ENCODE measurements around the gene ARG1.

Gene ARG1

DNA sequence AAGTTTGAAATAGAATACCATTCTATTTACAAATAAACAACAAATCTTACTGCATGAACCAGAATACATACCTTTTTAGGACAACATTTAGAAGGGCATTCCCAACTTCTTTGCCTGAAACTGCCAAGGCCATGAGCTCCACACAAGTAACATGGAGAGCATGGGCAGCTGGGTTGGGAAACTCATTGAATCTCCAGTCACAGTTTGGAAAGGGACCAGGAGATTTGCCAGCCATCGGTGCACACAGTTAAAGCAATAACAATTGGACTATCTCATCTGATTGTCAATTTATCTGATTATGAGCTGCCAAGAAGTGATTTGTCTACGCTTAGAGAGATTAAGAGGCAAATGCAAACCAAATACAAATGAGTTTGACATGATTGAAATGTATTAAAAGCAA lies 19.9 kb downstream of the ARG1 start:
- POLR2A ChIA-PET, result no interaction called here
- DNase-seq (ENCODE audit: extremely low spot score), result no peak
- CTCF ChIA-PET, result interaction anchor here (1.2 to 1.9 kb wide), 2 partner anchors 9 to 18 kb away, joined by 3 to 7 read pairs; no protein-coding TSS in a partner anchor
- TF ChIP-seq, protein P1, sequence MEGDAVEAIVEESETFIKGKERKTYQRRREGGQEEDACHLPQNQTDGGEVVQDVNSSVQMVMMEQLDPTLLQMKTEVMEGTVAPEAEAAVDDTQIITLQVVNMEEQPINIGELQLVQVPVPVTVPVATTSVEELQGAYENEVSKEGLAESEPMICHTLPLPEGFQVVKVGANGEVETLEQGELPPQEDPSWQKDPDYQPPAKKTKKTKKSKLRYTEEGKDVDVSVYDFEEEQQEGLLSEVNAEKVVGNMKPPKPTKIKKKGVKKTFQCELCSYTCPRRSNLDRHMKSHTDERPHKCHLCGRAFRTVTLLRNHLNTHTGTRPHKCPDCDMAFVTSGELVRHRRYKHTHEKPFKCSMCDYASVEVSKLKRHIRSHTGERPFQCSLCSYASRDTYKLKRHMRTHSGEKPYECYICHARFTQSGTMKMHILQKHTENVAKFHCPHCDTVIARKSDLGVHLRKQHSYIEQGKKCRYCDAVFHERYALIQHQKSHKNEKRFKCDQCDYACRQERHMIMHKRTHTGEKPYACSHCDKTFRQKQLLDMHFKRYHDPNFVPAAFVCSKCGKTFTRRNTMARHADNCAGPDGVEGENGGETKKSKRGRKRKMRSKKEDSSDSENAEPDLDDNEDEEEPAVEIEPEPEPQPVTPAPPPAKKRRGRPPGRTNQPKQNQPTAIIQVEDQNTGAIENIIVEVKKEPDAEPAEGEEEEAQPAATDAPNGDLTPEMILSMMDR (IDR thresholded peaks at IDR 0.05; ENCODE audit: control extremely low read depth, extremely low read depth, low read depth, missing control alignments), result no peak

DNA sequence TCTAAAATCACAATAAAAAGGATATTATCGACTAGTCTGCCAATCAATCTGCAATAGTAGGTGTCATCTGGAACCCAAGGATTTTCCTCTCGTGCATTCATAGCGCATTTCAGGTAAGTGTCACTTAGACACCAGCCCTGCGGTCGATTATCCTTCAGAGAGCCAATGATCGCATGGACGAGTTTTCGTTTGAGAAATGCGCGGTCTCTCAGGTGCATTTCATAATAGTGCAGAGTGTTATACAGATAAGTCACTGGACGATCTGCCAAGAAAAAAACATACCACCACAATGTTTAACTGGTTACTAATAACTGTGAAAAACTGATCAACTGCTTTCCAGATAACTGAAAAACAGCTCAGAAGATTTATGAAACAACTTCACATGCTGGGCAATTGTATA lies 21.0 kb downstream of the ARG1 start:
- CTCF ChIA-PET, result no interaction called here
- TF ChIP-seq, protein P1 (IDR thresholded peaks at IDR 0.05; ENCODE audit: control extremely low read depth, extremely low read depth, low read depth, missing control alignments), result no peak
- no peak for DNase-seq (ENCODE audit: extremely low spot score)
- POLR2A ChIA-PET, result no interaction called here

DNA sequence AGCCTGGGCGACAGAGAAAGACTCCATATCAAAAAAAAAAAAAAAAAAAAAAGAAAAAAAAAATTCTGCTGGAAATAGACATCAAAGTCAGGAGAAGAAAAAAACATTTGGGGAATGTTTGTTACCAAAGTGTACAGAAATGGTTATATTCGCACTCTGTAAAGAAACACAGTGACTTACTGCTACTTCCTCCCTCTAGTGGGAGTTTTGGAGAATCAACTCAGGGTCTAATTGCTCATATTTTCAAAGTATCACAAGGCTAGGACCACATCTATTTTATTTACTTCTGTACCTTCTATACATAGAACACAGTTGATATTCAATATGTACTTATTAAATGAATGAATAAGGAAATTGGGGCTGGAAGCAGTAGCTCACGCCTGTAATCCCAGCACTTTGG lies 24.4 kb downstream of the ARG1 start:
- TF ChIP-seq, protein P1 (IDR thresholded peaks at IDR 0.05; ENCODE audit: control extremely low read depth, extremely low read depth, low read depth, missing control alignments), result peak; percentile 10
- POLR2A ChIA-PET, result no interaction called here
- CTCF ChIA-PET, result interaction anchor here (1.0 to 3.2 kb wide), 2 partner anchors 9 to 31 kb away, joined by 5 to 14 read pairs; partner anchors contain the start of gene MED23

DNA sequence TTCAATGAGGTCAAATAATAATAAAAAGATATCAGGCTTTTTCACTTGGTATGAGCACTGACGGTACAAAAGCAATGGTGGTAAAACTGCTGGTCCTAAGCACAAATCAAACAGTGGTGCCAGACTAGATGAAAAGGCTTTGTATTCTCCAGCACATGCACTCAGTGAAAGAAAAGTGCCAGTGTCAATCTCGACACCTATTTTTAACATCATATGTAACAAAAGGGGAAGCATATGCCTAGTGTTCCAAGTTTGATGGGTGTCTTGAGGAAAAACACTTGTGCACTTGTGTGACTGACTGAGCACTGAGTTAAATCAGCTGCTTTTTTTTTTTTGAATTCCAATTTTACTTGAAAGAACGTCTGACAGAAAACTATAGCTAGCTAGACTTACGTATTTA lies 27.7 kb downstream of the ARG1 start:
- TF ChIP-seq, protein P1 (IDR thresholded peaks at IDR 0.05; ENCODE audit: control extremely low read depth, extremely low read depth, low read depth, missing control alignments), result no peak
- POLR2A ChIA-PET, result no interaction called here
- CTCF ChIA-PET, result interaction anchor here (4.8 kb wide), 1 partner anchor 27 kb away, joined by 28 read pairs; the partner anchor contains the start of gene MED23
- DNase-seq (ENCODE audit: extremely low spot score), result no peak

More for the DNA sequence above, 24.4 kb downstream of the ARG1 start:
- DNase-seq (ENCODE audit: extremely low spot score), result no peak

DNA sequence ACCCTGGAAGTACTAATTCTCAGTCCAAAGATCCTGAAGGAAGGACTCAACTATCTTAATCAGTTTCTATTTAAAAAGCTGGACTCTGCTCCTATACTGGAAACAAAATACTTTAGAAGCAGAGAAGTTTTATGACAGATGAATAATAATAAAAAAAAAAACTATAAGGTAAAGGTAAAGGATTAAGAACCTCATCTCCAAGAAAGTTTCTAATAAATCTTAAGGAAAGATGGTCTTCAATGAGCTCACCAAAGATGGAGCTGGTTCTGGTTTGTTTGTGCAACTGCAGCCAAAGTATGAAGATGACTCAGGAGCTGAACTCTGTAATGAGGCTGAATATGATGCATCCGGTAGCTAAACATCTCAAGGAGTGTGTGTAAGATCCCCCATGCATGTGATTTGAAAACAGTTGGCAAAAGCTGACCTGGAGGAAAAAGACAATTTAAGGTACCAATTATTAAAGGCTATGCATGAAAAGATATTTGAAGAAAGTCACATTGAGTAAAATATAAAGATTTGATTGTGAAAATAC lies 29.8 kb downstream of the ARG1 start:
- no peak for DNase-seq (ENCODE audit: extremely low spot score)
- ChIA-PET POLR2A (no interaction called here), CTCF (interaction anchor here (1.4 to 4.8 kb wide), 3 partner anchors 9 to 25 kb away, joined by 5 to 28 read pairs (median 9); partner anchors contain the start of gene MED23)
- TF ChIP-seq, protein P1 (IDR thresholded peaks at IDR 0.05; ENCODE audit: control extremely low read depth, extremely low read depth, low read depth, missing control alignments), result no peak

DNA sequence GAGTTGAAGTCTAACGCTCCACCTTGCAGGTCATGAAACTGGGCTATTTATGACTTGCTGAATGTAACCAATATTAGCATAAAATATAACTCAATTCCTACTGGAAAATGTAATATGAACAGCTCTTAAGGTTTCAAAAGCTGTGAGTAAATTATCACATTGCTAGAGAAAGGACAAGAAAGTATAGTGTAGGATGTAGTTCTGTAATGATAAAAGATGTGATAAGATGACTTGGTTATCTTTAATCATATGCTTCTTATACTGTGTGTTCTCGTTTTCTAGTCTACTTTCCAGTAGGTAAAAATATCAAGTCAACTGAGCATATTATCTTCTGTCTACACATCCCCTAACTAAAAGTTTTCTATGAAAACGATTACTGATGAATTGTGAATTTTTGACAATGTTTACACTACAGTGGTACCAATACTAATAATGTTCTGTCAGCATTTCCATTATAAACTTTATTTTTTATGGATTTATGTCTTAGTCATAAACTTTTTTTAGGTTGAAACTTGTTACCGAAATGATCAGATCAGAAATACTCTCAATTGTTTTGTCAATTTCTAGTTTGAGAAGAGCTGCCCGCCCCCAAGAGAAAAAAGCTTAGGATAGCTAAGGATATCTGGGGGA lies 40.4 kb downstream of the ARG1 start:
- TF ChIP-seq, protein P1 (IDR thresholded peaks at IDR 0.05; ENCODE audit: control extremely low read depth, extremely low read depth, low read depth, missing control alignments), result no peak
- ChIA-PET POLR2A (no interaction called here), CTCF (interaction anchor here (1.8 to 5.5 kb wide), 3 partner anchors 11 to 17 kb away, joined by 4 to 50 read pairs (median 10); partner anchors contain the start of gene MED23)
- no peak for DNase-seq (ENCODE audit: extremely low spot score)
